Measurements from ENCODE around the gene CHCHD3.

Gene CHCHD3

DNA sequence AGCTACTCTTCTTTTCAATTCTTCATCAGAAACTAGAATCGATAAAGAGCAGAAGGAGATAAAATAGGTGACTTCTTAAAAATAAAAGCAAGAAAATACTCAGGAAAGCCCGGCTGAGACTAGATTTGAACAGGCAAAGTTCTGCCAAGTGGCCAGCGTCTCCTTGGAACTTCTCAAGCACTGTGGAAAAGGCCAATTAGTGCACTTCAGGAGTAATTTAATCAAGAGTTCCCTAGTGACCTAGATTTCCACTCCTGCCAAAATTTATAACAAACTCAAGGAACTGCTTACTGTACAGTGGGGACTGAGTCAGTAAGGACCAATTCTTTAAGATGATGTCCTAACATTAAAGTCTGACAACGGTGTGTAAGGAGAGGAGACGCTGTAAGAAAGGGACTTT lies 57.3 kb downstream of the CHCHD3 start:
- Histone ChIP-seq H3K4me2 (ENCODE audit: low read length) (no peak overlapping the region), H3K9ac (ENCODE audit: low read length) (no peak overlapping the region), H3K79me2 (ENCODE audit: low read length) (0 out of 2 replicates have a peak, but pooled peaks cover 8% of the 10 kb centered on the region), H3K36me3 (replicated peaks; ENCODE audit: low read depth, low read length) (peaks cover 10% of the 10 kb centered on the region), H3K4me1 (ENCODE audit: low read length) (no peaks in the 10 kb centered on the region), H3K4me3 (ENCODE audit: low read length) (no peak overlapping the region), H4K20me1 (ENCODE audit: insufficient read depth, low read length) (peaks cover 3% of the 10 kb centered on the region; the same call in 1 of the 2 replicates), H3K27ac (ENCODE audit: low read length) (no peak overlapping the region), H3K9me3 (ENCODE audit: insufficient read depth, low read length) (no peaks in the 10 kb centered on the region), H3K27me3 (ENCODE audit: low read depth, low read length) (no peaks in the 10 kb centered on the region), H2AFZ (ENCODE audit: low read depth, low read length) (no peak overlapping the region)
- TF ChIP-seq CTCF (IDR thresholded peaks at IDR 0.05; ENCODE audit: low read depth, low read length) (no peak), EZH2phosphoT487 (IDR thresholded peaks at IDR 0.05; ENCODE audit: low read depth) (no peak)

DNA sequence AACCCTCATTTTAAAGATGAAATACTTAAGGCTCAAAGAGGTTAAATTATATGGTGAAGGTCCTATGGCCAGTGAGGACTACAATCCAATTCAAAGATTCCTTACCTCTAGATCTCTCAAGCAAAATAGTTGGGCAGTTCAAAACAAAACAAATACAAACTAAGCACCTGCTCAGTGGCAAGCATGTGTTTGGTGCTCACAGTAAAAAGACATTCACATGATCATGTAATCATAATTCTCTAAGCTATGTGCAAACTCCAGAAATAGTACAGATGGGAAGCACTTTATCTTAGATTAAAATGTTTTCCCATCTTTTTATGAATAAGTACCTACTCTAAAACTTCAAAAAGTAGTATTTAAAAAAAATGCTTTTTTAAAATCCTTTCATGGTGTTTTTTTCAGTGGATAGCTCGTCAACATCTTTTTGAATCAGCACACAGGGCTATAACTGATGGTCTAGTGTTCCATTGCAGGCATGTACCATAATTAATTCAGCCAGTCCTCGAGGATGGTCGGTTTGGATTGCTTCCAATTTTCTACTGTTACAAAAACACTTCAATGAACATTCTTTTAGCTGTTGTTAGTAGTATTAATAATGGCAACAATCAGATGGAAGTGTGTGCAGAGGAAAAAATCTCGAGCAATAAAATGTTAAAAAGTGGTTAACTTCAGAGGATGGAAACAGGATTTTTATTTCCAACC lies 58.4 kb downstream of the CHCHD3 start:
- no peaks in the 10 kb centered on the region for H3K9me3 ChIP-seq (ENCODE audit: insufficient read depth, low read length)
- peaks cover 10% of the 10 kb centered on the region for H3K36me3 ChIP-seq (replicated peaks; ENCODE audit: low read depth, low read length)
- no peak overlapping the region for H3K27ac ChIP-seq (ENCODE audit: low read length)
- H2AFZ ChIP-seq (ENCODE audit: low read depth, low read length), result no peak overlapping the region
- TF ChIP-seq CTCF (IDR thresholded peaks at IDR 0.05; ENCODE audit: low read depth, low read length), result no peak
- TF ChIP-seq EZH2phosphoT487 (IDR thresholded peaks at IDR 0.05; ENCODE audit: low read depth), result no peak
- H3K4me1 ChIP-seq (ENCODE audit: low read length), result no peaks in the 10 kb centered on the region
- H4K20me1 ChIP-seq (ENCODE audit: insufficient read depth, low read length), result peaks cover 3% of the 10 kb centered on the region; the same call in 1 of the 2 replicates
- no peak overlapping the region for H3K4me3 ChIP-seq (ENCODE audit: low read length)
- no peaks in the 10 kb centered on the region for H3K27me3 ChIP-seq (ENCODE audit: low read depth, low read length)
- no peak overlapping the region for H3K4me2 ChIP-seq (ENCODE audit: low read length)
- H3K9ac ChIP-seq (ENCODE audit: low read length), result no peak overlapping the region
- 0 out of 2 replicates have a peak, but pooled peaks cover 5% of the 10 kb centered on the region for H3K79me2 ChIP-seq (ENCODE audit: low read length)

DNA sequence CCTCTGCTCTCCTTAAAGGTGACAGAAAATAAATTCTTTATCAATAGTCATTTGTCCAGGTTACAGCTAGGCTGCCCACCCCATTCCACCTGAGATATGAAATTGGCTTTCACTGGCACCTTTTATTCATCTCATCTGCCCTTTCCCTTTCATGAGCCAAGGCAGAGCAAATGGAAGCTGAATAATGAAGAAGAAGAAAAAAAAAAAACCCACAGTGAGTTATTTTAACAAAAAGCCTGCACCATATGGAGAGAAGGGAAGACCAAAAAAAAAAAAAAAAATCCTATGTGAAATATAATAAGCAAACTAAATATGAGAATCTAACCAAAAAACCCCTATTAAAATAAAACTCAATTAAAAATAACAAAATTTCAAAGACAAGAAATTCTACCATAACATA lies 59.2 kb downstream of the CHCHD3 start:
- Histone ChIP-seq H3K27me3 (ENCODE audit: low read depth, low read length) (no peaks in the 10 kb centered on the region), H3K9me3 (ENCODE audit: insufficient read depth, low read length) (no peaks in the 10 kb centered on the region), H3K36me3 (replicated peaks; ENCODE audit: low read depth, low read length) (peaks cover 10% of the 10 kb centered on the region), H3K4me1 (ENCODE audit: low read length) (no peaks in the 10 kb centered on the region), H3K27ac (ENCODE audit: low read length) (no peak overlapping the region), H4K20me1 (ENCODE audit: insufficient read depth, low read length) (peaks cover 3% of the 10 kb centered on the region; the same call in 1 of the 2 replicates), H3K4me3 (ENCODE audit: low read length) (no peak overlapping the region), H2AFZ (ENCODE audit: low read depth, low read length) (no peak overlapping the region), H3K9ac (ENCODE audit: low read length) (no peak overlapping the region), H3K4me2 (ENCODE audit: low read length) (no peak overlapping the region), H3K79me2 (ENCODE audit: low read length) (0 out of 2 replicates have a peak, but pooled peaks cover 5% of the 10 kb centered on the region)
- TF ChIP-seq EZH2phosphoT487 (IDR thresholded peaks at IDR 0.05; ENCODE audit: low read depth) (no peak), CTCF (IDR thresholded peaks at IDR 0.05; ENCODE audit: low read depth, low read length) (no peak)

DNA sequence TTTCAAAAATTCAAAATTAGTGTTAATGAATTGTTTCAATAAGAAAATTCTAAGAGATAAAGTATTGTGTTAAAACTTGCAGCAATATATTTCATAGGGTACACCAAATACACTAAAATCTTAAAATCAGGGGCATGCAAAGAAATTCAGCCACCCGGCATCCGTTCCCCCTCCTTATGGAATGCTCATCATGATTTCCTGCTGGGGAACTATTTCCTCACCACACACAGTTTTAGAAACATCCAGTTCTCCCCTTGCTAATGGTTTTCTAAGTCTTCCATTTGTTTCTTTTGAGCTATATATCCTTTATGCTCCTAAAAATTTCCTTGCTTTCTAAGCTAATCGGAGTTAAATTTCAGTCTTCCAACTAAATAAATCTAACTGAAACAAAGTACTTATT lies 60.7 kb downstream of the CHCHD3 start:
- TF ChIP-seq EZH2phosphoT487 (IDR thresholded peaks at IDR 0.05; ENCODE audit: low read depth), result no peak
- no peak for TF ChIP-seq CTCF (IDR thresholded peaks at IDR 0.05; ENCODE audit: low read depth, low read length)
- H3K27me3 ChIP-seq (ENCODE audit: low read depth, low read length), result no peaks in the 10 kb centered on the region
- no peak overlapping the region for H3K9ac ChIP-seq (ENCODE audit: low read length)
- peaks cover 7% of the 10 kb centered on the region; the same call in 1 of the 2 replicates for H4K20me1 ChIP-seq (ENCODE audit: insufficient read depth, low read length)
- H2AFZ ChIP-seq (ENCODE audit: low read depth, low read length), result no peak overlapping the region
- H3K79me2 ChIP-seq (ENCODE audit: low read length), result peaks cover 12% of the 10 kb centered on the region; the same call in 1 of the 2 replicates
- H3K36me3 ChIP-seq (replicated peaks; ENCODE audit: low read depth, low read length), result peaks cover 6% of the 10 kb centered on the region
- H3K4me3 ChIP-seq (ENCODE audit: low read length), result no peak overlapping the region
- no peak overlapping the region for H3K4me2 ChIP-seq (ENCODE audit: low read length)
- no peaks in the 10 kb centered on the region for H3K4me1 ChIP-seq (ENCODE audit: low read length)
- H3K9me3 ChIP-seq (ENCODE audit: insufficient read depth, low read length), result no peaks in the 10 kb centered on the region
- H3K27ac ChIP-seq (ENCODE audit: low read length), result no peak overlapping the region
